ENCODE results near the gene SLC2A4RG. TPM values are rescaled to one million over a fixed set of nuclear protein-coding genes. Genes with fewer than 3 reads are reported as not detected.
A peak's percentile ranks its signal among the peaks of the same experiment; 100 is the strongest.

SLC2A4RG gene
- total and polyA plus RNA-seq, 2 of the 13 experiments (the other 11 are each of a cell fraction or from before 2014, with no cell fraction given) = 91.4 to 95.9 TPM

DNA sequence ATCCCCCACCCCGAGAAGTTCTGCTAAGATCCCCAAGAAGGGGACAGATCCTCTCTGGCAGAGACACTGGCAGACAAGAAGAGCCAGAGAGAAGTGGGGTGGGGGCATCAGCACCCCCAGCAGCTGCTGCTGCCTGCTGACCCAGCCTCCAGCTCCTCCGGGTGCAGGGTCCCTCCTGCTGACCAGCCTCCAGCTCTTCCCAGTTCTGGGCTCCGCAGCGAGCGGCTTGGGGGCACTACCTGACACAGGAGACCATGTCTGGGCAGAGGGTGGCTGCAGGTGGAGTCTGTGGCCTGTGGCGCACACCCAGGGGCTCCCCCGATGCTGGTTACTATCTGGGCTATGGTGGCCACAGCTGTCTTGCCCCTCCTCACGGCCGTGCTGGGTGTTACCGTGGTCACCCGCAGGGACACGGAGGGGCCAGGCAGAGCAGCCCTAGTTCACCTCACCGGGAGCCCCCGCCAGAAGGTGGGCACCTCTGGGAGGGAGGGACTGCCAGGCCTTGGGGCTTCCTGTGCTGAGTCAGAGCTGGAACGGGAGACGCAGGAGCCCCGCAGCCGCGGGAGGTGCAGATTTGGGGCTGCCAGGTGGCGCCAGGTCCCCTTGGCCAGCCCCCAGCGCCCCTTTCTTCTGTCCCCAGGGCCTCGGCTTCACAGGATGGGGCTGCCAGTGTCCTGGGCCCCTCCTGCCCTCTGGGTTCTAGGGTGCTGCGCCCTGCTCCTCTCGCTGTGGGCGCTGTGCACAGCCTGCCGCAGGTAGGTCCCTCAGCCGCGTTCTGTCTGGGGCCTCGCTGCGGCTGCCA is 2.5 kb upstream of the SLC2A4RG start (continued):
- no peak for TF ChIP-seq EZH2 (conservative IDR thresholded peaks at IDR 0.05; ENCODE audit: low read depth, low read length)
- no peak; the same call in 1 of the 2 replicates for TF ChIP-seq ZNF670 (CRISPR knock-in tag; IDR thresholded peaks at IDR 0.05; ENCODE audit: borderline replicate concordance)
- TF ChIP-seq, protein P1, sequence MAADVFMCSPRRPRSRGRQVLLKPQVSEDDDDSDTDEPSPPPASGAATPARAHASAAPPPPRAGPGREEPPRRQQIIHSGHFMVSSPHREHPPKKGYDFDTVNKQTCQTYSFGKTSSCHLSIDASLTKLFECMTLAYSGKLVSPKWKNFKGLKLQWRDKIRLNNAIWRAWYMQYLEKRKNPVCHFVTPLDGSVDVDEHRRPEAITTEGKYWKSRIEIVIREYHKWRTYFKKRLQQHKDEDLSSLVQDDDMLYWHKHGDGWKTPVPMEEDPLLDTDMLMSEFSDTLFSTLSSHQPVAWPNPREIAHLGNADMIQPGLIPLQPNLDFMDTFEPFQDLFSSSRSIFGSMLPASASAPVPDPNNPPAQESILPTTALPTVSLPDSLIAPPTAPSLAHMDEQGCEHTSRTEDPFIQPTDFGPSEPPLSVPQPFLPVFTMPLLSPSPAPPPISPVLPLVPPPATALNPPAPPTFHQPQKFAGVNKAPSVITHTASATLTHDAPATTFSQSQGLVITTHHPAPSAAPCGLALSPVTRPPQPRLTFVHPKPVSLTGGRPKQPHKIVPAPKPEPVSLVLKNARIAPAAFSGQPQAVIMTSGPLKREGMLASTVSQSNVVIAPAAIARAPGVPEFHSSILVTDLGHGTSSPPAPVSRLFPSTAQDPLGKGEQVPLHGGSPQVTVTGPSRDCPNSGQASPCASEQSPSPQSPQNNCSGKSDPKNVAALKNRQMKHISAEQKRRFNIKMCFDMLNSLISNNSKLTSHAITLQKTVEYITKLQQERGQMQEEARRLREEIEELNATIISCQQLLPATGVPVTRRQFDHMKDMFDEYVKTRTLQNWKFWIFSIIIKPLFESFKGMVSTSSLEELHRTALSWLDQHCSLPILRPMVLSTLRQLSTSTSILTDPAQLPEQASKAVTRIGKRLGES (CRISPR knock-in tag; IDR thresholded peaks at IDR 0.05; ENCODE audit: borderline replicate concordance) = no peak
- no peak for TF ChIP-seq ZNF605 (CRISPR knock-in tag; IDR thresholded peaks at IDR 0.05)
- TF ChIP-seq SKI (IDR thresholded peaks at IDR 0.05; ENCODE audit: partially characterized antibody) = no peak
- TF ChIP-seq SUZ12 (IDR thresholded peaks at IDR 0.05; ENCODE audit: low read depth, low read length) = no peak
- TF ChIP-seq ZNF451 (CRISPR knock-in tag; IDR thresholded peaks at IDR 0.05) = no peak; the same call in 1 of the 2 replicates
- TF ChIP-seq, protein P2, sequence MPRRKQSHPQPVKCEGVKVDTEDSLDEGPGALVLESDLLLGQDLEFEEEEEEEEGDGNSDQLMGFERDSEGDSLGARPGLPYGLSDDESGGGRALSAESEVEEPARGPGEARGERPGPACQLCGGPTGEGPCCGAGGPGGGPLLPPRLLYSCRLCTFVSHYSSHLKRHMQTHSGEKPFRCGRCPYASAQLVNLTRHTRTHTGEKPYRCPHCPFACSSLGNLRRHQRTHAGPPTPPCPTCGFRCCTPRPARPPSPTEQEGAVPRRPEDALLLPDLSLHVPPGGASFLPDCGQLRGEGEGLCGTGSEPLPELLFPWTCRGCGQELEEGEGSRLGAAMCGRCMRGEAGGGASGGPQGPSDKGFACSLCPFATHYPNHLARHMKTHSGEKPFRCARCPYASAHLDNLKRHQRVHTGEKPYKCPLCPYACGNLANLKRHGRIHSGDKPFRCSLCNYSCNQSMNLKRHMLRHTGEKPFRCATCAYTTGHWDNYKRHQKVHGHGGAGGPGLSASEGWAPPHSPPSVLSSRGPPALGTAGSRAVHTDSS (CRISPR knock-in tag; conservative IDR thresholded peaks at IDR 0.05) = no peak; the same call in 1 of the 2 replicates
- TF ChIP-seq, protein P3, sequence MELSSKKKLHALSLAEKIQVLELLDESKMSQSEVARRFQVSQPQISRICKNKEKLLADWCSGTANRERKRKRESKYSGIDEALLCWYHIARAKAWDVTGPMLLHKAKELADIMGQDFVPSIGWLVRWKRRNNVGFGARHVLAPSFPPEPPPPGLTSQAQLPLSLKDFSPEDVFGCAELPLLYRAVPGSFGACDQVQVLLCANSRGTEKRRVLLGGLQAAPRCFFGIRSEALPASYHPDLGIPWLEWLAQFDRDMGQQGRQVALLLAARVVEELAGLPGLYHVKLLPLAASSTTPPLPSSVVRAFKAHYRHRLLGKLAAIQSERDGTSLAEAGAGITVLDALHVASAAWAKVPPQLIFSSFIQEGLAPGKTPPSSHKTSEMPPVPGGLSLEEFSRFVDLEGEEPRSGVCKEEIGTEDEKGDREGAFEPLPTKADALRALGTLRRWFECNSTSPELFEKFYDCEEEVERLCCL (CRISPR knock-in tag; IDR thresholded peaks at IDR 0.05; ENCODE audit: borderline replicate concordance) = no peak
- TF ChIP-seq NFE2L1 (CRISPR knock-in tag; IDR thresholded peaks at IDR 0.05; ENCODE audit: borderline replicate concordance) = peak; percentile 13; the same call in 1 of the 2 replicates
- 0 out of 2 replicates have a peak, but pooled peaks have one; percentile 49 for TF ChIP-seq ZNF33B (CRISPR knock-in tag; IDR thresholded peaks at IDR 0.05)
- TF ChIP-seq, protein P4, sequence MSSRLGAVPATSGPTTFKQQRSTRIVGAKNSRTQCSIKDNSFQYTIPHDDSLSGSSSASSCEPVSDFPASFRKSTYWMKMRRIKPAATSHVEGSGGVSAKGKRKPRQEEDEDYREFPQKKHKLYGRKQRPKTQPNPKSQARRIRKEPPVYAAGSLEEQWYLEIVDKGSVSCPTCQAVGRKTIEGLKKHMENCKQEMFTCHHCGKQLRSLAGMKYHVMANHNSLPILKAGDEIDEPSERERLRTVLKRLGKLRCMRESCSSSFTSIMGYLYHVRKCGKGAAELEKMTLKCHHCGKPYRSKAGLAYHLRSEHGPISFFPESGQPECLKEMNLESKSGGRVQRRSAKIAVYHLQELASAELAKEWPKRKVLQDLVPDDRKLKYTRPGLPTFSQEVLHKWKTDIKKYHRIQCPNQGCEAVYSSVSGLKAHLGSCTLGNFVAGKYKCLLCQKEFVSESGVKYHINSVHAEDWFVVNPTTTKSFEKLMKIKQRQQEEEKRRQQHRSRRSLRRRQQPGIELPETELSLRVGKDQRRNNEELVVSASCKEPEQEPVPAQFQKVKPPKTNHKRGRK (CRISPR knock-in tag; IDR thresholded peaks at IDR 0.05) = no peak
- TF ChIP-seq ETV6 (CRISPR knock-in tag; conservative IDR thresholded peaks at IDR 0.05) = peak; percentile 60
- TF ChIP-seq, protein P5, sequence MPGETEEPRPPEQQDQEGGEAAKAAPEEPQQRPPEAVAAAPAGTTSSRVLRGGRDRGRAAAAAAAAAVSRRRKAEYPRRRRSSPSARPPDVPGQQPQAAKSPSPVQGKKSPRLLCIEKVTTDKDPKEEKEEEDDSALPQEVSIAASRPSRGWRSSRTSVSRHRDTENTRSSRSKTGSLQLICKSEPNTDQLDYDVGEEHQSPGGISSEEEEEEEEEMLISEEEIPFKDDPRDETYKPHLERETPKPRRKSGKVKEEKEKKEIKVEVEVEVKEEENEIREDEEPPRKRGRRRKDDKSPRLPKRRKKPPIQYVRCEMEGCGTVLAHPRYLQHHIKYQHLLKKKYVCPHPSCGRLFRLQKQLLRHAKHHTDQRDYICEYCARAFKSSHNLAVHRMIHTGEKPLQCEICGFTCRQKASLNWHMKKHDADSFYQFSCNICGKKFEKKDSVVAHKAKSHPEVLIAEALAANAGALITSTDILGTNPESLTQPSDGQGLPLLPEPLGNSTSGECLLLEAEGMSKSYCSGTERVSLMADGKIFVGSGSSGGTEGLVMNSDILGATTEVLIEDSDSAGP (CRISPR knock-in tag; IDR thresholded peaks at IDR 0.05; ENCODE audit: borderline replicate concordance) = peak; percentile 73
- TF ChIP-seq, protein P6, sequence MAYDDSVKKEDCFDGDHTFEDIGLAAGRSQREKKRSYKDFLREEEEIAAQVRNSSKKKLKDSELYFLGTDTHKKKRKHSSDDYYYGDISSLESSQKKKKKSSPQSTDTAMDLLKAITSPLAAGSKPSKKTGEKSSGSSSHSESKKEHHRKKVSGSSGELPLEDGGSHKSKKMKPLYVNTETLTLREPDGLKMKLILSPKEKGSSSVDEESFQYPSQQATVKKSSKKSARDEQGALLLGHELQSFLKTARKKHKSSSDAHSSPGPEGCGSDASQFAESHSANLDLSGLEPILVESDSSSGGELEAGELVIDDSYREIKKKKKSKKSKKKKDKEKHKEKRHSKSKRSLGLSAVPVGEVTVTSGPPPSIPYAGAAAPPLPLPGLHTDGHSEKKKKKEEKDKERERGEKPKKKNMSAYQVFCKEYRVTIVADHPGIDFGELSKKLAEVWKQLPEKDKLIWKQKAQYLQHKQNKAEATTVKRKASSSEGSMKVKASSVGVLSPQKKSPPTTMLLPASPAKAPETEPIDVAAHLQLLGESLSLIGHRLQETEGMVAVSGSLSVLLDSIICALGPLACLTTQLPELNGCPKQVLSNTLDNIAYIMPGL (CRISPR knock-in tag; IDR thresholded peaks at IDR 0.05; ENCODE audit: borderline replicate concordance in 1 of 2, low read depth in 1 of 2) = no peak; a peak in 1 of 4 replicates
- no peak for TF ChIP-seq ZNF737 (CRISPR knock-in tag; IDR thresholded peaks at IDR 0.05; ENCODE audit: borderline replicate concordance)

Data from HepG2 (cell line).